ENCODE results near the gene TXNL4B.
"Not testable (repeated sequence)": the region's sequence is repeated elsewhere in the genome, so short reads cannot be mapped to it uniquely, and the experiment has no call there.

GRCh38 chr16:72059060-72059459 lies 34.4 kb downstream of the TXNL4B start:
- TF ChIP-seq RBFOX2 (IDR thresholded peaks at IDR 0.05; ENCODE audit: low read depth, low read length); EP300 (IDR thresholded peaks at IDR 0.05; ENCODE audit: low read length); NR2C2 (CRISPR knock-in tag; IDR thresholded peaks at IDR 0.05); NR2C2 (tag; IDR thresholded peaks at IDR 0.05); PHF21A (IDR thresholded peaks at IDR 0.05; ENCODE audit: borderline replicate concordance, low read depth); MYC (IDR thresholded peaks at IDR 0.05; ENCODE audit: low read depth, low read length); MYC (CRISPR knock-in tag; IDR thresholded peaks at IDR 0.05; ENCODE audit: borderline replicate concordance, low read depth); CBFB (CRISPR knock-in tag; IDR thresholded peaks at IDR 0.05); SREBF2 (CRISPR knock-in tag; IDR thresholded peaks at IDR 0.05); ZNF589 (CRISPR knock-in tag; IDR thresholded peaks at IDR 0.05; ENCODE audit: low read depth); POLR2A (conservative IDR thresholded peaks at IDR 0.05); CTCF (IDR thresholded peaks at IDR 0.05 in 2 of 3, conservative IDR thresholded peaks at IDR 0.05 in 1 of 3; ENCODE audit: insufficient read depth in 2 of 3, low read depth in 1 of 3, low read length in 3 of 3): not testable (repeated sequence)
